Panc1 (cell line): ENCODE measurements around the gene CDH13.

Source experiments
- POLR2AphosphoS5 ChIP-seq: IDR thresholded peaks from 2 replicates; pipeline ENCODE4 v1.6.1; 2012; ENCODE audit warnings: mild to moderate bottlenecking, low read depth, low read length, moderate library complexity
- SIN3A ChIP-seq: IDR thresholded peaks from 2 replicates; pipeline ENCODE4 v1.6.1; 2012; ENCODE audit warnings: low read depth, mild to moderate bottlenecking, low read length, moderate library complexity, borderline replicate concordance; ENCODE audit not compliant: insufficient read depth
- TCF7L2 ChIP-seq: IDR thresholded peaks from 2 replicates; pipeline ENCODE4 v1.6.1; 2011; ENCODE audit warnings: mild to moderate bottlenecking, low read depth, low read length, inconsistent platforms
- TF ChIP-seq, protein P1 (sequence below): fragments of 450-650 bp; IDR thresholded peaks from 2 replicates; pipeline ENCODE4 v1.5.1; 2017; ENCODE audit warnings: mild to moderate bottlenecking

DNA sequence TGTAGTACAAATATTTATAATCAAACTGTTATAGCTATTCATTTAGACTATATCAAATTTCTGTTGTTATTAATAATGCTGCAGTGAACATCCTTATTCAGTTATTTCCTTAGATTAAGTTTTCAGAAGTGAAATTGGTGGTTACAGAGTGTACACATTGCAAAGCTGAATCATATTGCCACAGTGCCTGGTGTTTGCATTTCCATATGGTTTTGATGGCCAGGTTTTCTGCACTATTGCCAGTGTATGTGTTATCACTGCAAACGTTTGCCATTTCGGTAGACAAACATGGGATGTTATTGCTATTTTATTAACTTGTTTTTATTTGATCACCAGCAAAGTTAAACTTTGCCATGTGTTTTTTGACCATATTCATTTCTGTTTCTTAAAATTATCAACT lies 259.4 kb downstream of the CDH13 start:
- TF ChIP-seq, protein P1, sequence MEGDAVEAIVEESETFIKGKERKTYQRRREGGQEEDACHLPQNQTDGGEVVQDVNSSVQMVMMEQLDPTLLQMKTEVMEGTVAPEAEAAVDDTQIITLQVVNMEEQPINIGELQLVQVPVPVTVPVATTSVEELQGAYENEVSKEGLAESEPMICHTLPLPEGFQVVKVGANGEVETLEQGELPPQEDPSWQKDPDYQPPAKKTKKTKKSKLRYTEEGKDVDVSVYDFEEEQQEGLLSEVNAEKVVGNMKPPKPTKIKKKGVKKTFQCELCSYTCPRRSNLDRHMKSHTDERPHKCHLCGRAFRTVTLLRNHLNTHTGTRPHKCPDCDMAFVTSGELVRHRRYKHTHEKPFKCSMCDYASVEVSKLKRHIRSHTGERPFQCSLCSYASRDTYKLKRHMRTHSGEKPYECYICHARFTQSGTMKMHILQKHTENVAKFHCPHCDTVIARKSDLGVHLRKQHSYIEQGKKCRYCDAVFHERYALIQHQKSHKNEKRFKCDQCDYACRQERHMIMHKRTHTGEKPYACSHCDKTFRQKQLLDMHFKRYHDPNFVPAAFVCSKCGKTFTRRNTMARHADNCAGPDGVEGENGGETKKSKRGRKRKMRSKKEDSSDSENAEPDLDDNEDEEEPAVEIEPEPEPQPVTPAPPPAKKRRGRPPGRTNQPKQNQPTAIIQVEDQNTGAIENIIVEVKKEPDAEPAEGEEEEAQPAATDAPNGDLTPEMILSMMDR: no peak
- TF ChIP-seq SIN3A (no peak), TCF7L2 (no peak), POLR2AphosphoS5 (no peak)
